B cell (primary cell): ENCODE measurements around the gene ZSCAN10. TPM values are rescaled to one million over a fixed set of nuclear protein-coding genes. Genes with fewer than 3 reads are reported as not detected.

ENCODE experiments used
- ATAC-seq: fragments of 200-7000 bp; cut with Tn5 transposase; one replicate; pipeline ENCODE4 v1.10.0; 2021; ENCODE audit warnings: low read depth, mild to moderate bottlenecking, moderate number of reproducible peaks, moderate library complexity
- CTCF ChIA-PET: fragments of 350-600 bp; sonication (Branson Sonifier 250); formaldehyde crosslinking; loops from one replicate; lab custom pipeline; 2021; ENCODE audit warnings: antibody characterized with exemption, inconsistent platforms; lab: Charles Lee
- POLR2A ChIA-PET: fragments of 350-600 bp; sonication (Branson Sonifier 250); formaldehyde crosslinking; loops from one replicate; lab custom pipeline; 2021; ENCODE audit warnings: antibody characterized with exemption; lab: Charles Lee
- DNase-seq: peaks from one replicate; pipeline ENCODE4 v3.0.0; 2013
- H2AFZ ChIP-seq: 2 replicates; pipeline ENCODE4 v1.6.1; 2012; ENCODE audit warnings: mild to moderate bottlenecking, low read depth, low read length; ENCODE audit not compliant: insufficient read depth, poor library complexity, severe bottlenecking
- H3K27ac ChIP-seq, 2 donors: 1 replicate in 1 of 2; 2 replicates in 1 of 2; pipeline ENCODE4 v1.5.1; 2012 to 2013; ENCODE audit warnings: low read length in 2 of 2, mild to moderate bottlenecking in 2 of 2, moderate library complexity in 1 of 2
- H3K27me3 ChIP-seq, 4 experiments: fragments of 200-600 bp in 1 of 4; sonication (generic) in 1 of 4; replicated peaks in 1 of 4; 1 replicate in 2 of 4; 2 replicates in 2 of 4; pipeline versions ENCODE4 v1.6.1 to v1.7.0; 2013 to 2016; ENCODE audit warnings: low read length in 3 of 4, mild to moderate bottlenecking in 2 of 4, mixed read lengths in 1 of 4, moderate library complexity in 1 of 4; ENCODE audit not compliant: insufficient read depth in 4 of 4, control insufficient read depth in 3 of 4; ENCODE audit errors: control extremely low read depth in 1 of 4
- H3K36me3 ChIP-seq, 2 experiments: replicated peaks in 1 of 2; 1 replicate in 1 of 2; 2 replicates in 1 of 2; pipeline versions ENCODE4 v1.6.1 to v1.7.1; 2013; ENCODE audit warnings: low read length in 1 of 2; ENCODE audit not compliant: insufficient read depth in 2 of 2, control insufficient read depth in 1 of 2; ENCODE audit errors: control extremely low read depth in 1 of 2, extremely low read depth in 1 of 2
- H3K4me1 ChIP-seq, 2 donors: fragments of 200-600 bp in 1 of 2; sonication (generic) in 1 of 2; 1 replicate in 1 of 2; 2 replicates in 1 of 2; pipeline versions ENCODE4 v1.5.1 to v1.6.1; 2013 to 2017; ENCODE audit warnings: low read length in 2 of 2; ENCODE audit not compliant: control insufficient read depth in 2 of 2, insufficient read depth in 2 of 2
- H3K4me2 ChIP-seq: replicated peaks from 2 replicates; pipeline ENCODE3; 2012; ENCODE audit warnings: mild to moderate bottlenecking, low read depth, low read length; ENCODE audit not compliant: poor library complexity, severe bottlenecking
- H3K4me3 ChIP-seq, 5 experiments: fragments of 200-600 bp in 1 of 5; sonication (generic) in 1 of 5; 1 replicate in 3 of 5; 2 replicates in 2 of 5; pipeline versions ENCODE4 v1.5.1 to v1.7.0; 2011 to 2016; ENCODE audit warnings: low read length in 4 of 5, mild to moderate bottlenecking in 4 of 5, low read depth in 2 of 5, control low read depth in 1 of 5, moderate library complexity in 1 of 5; ENCODE audit not compliant: insufficient read depth in 1 of 5; ENCODE audit errors: control extremely low read depth in 1 of 5, extremely low read depth in 1 of 5
- H3K79me2 ChIP-seq: fragments of 200-600 bp; sonication (generic); one replicate; pipeline ENCODE4 v1.6.0; 2016; ENCODE audit warnings: low read length; ENCODE audit not compliant: control insufficient read depth, insufficient read depth
- H3K9ac ChIP-seq: fragments of 200-600 bp; sonication (generic); 2 replicates; pipeline ENCODE4 v1.6.1; 2017; ENCODE audit warnings: mild to moderate bottlenecking, low read length, moderate library complexity
- H3K9me3 ChIP-seq, 3 donors: one replicate each; pipeline versions ENCODE4 v1.6.1 to v1.7.1; 2013; ENCODE audit warnings: low read length in 2 of 3; ENCODE audit not compliant: control insufficient read depth in 2 of 3, insufficient read depth in 1 of 3; ENCODE audit errors: control extremely low read depth in 1 of 3
- H4K20me1 ChIP-seq: 2 replicates; pipeline ENCODE4 v1.6.0; 2012; ENCODE audit warnings: mild to moderate bottlenecking, low read length; ENCODE audit not compliant: insufficient read depth, control insufficient read depth, poor library complexity, severe bottlenecking
- H3K27ac Mint-ChIP-seq: one replicate; pipeline ENCODE4 v1.8.0; 2021; ENCODE audit warnings: mixed read lengths
- H3K27me3 Mint-ChIP-seq: one replicate; pipeline ENCODE4 v1.8.0; 2021; ENCODE audit warnings: mixed read lengths
- H3K4me1 Mint-ChIP-seq: one replicate; pipeline ENCODE4 v1.8.0; 2021; ENCODE audit warnings: mixed read lengths
- H3K4me3 Mint-ChIP-seq: one replicate; pipeline ENCODE4 v1.8.0; 2021; ENCODE audit warnings: mixed read lengths
- H3K9me3 Mint-ChIP-seq: one replicate; pipeline ENCODE4 v1.8.0; 2022; ENCODE audit warnings: mixed read lengths; ENCODE audit not compliant: insufficient read depth
- CTCF ChIP-seq: fragments of 200-600 bp; IDR thresholded peaks from one replicate; pipeline ENCODE4 v1.8.0; 2022; ENCODE audit warnings: antibody characterized with exemption, mild to moderate bottlenecking
- EZH2 ChIP-seq: IDR thresholded peaks from 2 replicates; pipeline ENCODE4 v1.6.1; 2012; ENCODE audit warnings: borderline replicate concordance, low read depth, mild to moderate bottlenecking, moderate library complexity, low read length; ENCODE audit not compliant: insufficient read depth, poor library complexity, severe bottlenecking
- WGBS: methylation state at CpG from one replicate; pipeline ENCODE4 v1.1.5; 2013; ENCODE audit warnings: missing lambda C conversion rate; ENCODE audit not compliant: insufficient coverage; 5-methylcytosine and 5-hydroxymethylcytosine counted together
- intact Hi-C: fragments of 100-400 bp; cut with micrococcal nuclease; formaldehyde crosslinking; loops from one replicate; pipeline ENCODE4 v1.10.0; 2022
- polyA plus RNA-seq: library from polyadenylated mRNA; depleted of rRNA; stranded (reverse); fragments of >200 nt; gene quantifications from 2 replicates; pipeline ENCODE4 v1.2.3, GENCODE V29; 2012
- total RNA-seq, 2 donors: library from RNA; stranded (reverse); fragments of 120-200 nt in 1 of 2; gene quantifications; 1 replicate in 1 of 2; 2 replicates in 1 of 2; pipeline versions ENCODE4 v1.2.3 to v1.2.4, GENCODE V29; 2013 to 2022

Gene ZSCAN10
- total and polyA plus RNA-seq, 2 donors (not counting 1 experiment from before 2014, with no cell fraction given) = not detected

DNA sequence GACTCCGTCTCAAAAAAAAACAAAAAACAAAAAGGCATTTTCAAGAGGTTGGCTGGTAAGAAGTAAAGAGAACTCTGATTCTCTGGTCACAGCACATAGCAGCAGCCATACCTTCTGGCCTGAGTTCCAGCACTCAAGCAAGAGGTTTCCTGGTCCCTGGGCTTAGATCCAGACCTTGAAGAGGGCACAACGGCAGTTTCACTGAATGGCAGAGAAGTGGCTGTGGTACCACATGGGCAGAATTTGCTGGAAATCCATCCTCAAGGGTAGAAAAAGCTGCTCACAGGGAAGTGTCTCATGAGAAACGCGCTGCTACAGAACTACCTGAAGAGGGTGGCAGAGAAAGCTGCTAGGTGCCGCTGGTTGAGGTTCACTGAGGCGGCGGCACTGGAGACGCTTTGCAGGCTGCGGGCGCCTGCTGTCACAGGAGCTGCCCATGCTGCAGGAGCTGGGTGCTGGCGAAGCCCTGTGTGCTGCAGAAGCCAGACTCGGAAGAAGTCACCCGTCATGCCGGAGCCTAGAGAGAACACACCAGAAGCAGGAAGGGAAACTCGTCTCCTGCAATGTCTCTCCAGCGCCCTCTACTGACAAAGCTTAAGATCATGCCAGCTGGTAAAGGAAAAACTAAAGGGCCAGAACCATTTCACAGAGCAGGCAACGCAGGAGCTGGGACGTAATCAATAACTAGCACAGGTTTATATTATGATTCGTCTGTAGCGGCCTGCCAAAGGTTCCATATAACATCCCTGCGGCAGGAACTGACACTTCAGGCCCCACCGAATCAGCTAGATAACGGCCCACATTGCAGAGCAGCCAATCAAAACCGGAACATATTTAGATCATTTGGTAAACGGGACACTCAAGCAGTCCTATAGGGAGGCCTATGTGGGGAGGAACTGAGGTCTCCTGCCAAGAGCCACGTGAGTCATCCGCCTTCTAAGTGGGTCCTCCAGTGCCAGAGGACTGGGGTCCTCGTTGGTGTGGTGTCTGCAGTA lies 30.3 kb upstream of the ZSCAN10 start:
- H2AFZ ChIP-seq = peak overlapping the region; percentile 85
- no peaks in the 10 kb centered on the region for H3K9me3 Mint-ChIP-seq
- 23% methylated on average over 24 of the region's 28 CpGs for WGBS

More for the DNA sequence above, 30.3 kb upstream of the ZSCAN10 start:
- Mint-ChIP-seq H3K27ac (peak overlapping the region; percentile 87), H3K4me1 (peaks cover 44% of the 10 kb centered on the region), H3K4me3 (peak overlapping the region; percentile 92), H3K27me3 (no peaks in the 10 kb centered on the region)
- Histone ChIP-seq H3K79me2 (peaks cover 54% of the 10 kb centered on the region), H3K4me2 (peak overlapping the region; percentile 89), H3K36me3 (peaks cover 2 to 3% of the 10 kb centered on the region in 2 experiments), H4K20me1 (no peaks in the 10 kb centered on the region), H3K9ac (peak overlapping the region; percentile 74), H3K9me3 (peaks cover 0 to under 1% (median 0%) of the 10 kb centered on the region in 3 donors), H3K27ac (peak overlapping the region; percentile 5 to 56), H3K27me3 (no peaks in the 10 kb centered on the region), H3K4me3 (peak overlapping the region; percentile 45 to 85 (median 67)), H3K4me1 (peaks cover 24 to 37% of the 10 kb centered on the region in 2 donors)
- ATAC-seq (peak; percentile 73), DNase-seq (peak; percentile 92)
- intact Hi-C loops = loop anchor here (1.0 kb wide), 4 partner anchors 29 to 98 kb away; no protein-coding TSS in a partner anchor
- CTCF ChIA-PET = interaction anchor here (0.7 to 11.8 kb wide), 36 partner anchors 9 to 308 kb away, joined by 3 to 238 read pairs (median 6); partner anchors contain the start of genes HCFC1R1, IL32, THOC6 and TNFRSF12A
- POLR2A ChIA-PET = interaction anchor here (0.5 to 2.0 kb wide), 7 partner anchors 21 to 476 kb away, joined by 3 to 10 read pairs (median 7); partner anchors contain the start of gene ZNF263
- TF ChIP-seq EZH2 (no peak), CTCF (peak; percentile 80)
